K562 (cell line): Measurements from ENCODE around the gene MPHOSPH9. TPM values are rescaled to one million over a fixed set of nuclear protein-coding genes. Genes with fewer than 3 reads are reported as not detected.

Experiments used
- ATAC-seq: fragments of 200-7000 bp; cut with Tn5 transposase; 3 replicates; pipeline ENCODE4 v1.9.1; 2020; ENCODE audit warnings: moderate library complexity
- BruUV-seq: library from RNA; stranded (reverse); fragments of 400-500 nt; replicated peaks from 2 replicates; lab custom pipeline; 2021; lab: Mats Ljungman, UMichigan
- CTCF ChIA-PET: fragments of 300-600 bp; formaldehyde crosslinking; extraction: SDS; loops from one replicate; lab custom pipeline; 2021; ENCODE audit warnings: low intra/inter-chr PET ratio; lab: Yijun Ruan, JAX
- POLR2A ChIA-PET: fragments of 300-600, 350-650 bp; sonication (Branson Sonifier 250); formaldehyde crosslinking; extraction: SDS; loops from one replicate; lab custom pipeline; 2021; ENCODE audit warnings: antibody characterized with exemption, inconsistent platforms; lab: Yijun Ruan, JAX
- DNase-seq, 4 experiments: peaks; one replicate each; pipeline versions ENCODE4 v3.0.0 to v3.0.0-alpha.2; 2011 to 2018; ENCODE audit warnings: low spot score in 3 of 4, mixed read lengths in 3 of 4; ENCODE audit errors: extremely low read depth in 1 of 4
- FAIRE-seq: peaks from 2 replicates; lab custom pipeline; 2011; peaks lifted over from hg19 to GRCh38; lab: Jason Lieb, UNC
- H2AFZ ChIP-seq: 2 replicates; pipeline ENCODE4 v1.6.0; 2011; ENCODE audit warnings: low read depth, low read length, control low read depth, inconsistent platforms
- H3K27ac ChIP-seq: fragments of 200-600 bp; 3 replicates; pipeline ENCODE4 v1.8.0; 2011; ENCODE audit warnings: low read depth, mild to moderate bottlenecking, control low read depth, inconsistent platforms, low read length, moderate library complexity, mixed read lengths; ENCODE audit errors: extremely low read depth
- H3K27me3 ChIP-seq, 2 experiments: fragments of 300-600 bp in 1 of 2; 2 replicates in 1 of 2; 3 replicates in 1 of 2; pipeline versions ENCODE4 v1.6.0 to v1.8.0; 2011; ENCODE audit warnings: inconsistent platforms in 2 of 2, low read length in 2 of 2, mild to moderate bottlenecking in 1 of 2, mixed read lengths in 1 of 2, moderate library complexity in 1 of 2; ENCODE audit not compliant: control insufficient read depth in 2 of 2, insufficient read depth in 2 of 2
- H3K36me3 ChIP-seq: fragments of 300-600 bp; 3 replicates; pipeline ENCODE4 v1.8.0; 2011; ENCODE audit warnings: mild to moderate bottlenecking, low read length, inconsistent platforms; ENCODE audit not compliant: control insufficient read depth, insufficient read depth
- H3K4me1 ChIP-seq, 2 experiments: fragments of 200-600 bp in 1 of 2; replicated peaks in 1 of 2; 2 replicates in 1 of 2; 3 replicates in 1 of 2; pipeline versions ENCODE4 v1.5.1 to v1.8.0; 2011; ENCODE audit warnings: inconsistent platforms in 2 of 2, low read length in 2 of 2, mild to moderate bottlenecking in 1 of 2, mixed read lengths in 1 of 2, moderate library complexity in 1 of 2; ENCODE audit not compliant: control insufficient read depth in 2 of 2, insufficient read depth in 2 of 2
- H3K4me2 ChIP-seq: 2 replicates; pipeline ENCODE4 v1.6.1; 2011; ENCODE audit warnings: low read length, control low read depth, inconsistent platforms, mixed read lengths; ENCODE audit not compliant: insufficient read depth
- H3K4me3 ChIP-seq: fragments of 200-600 bp; sonication (generic), shearing (Covaris generic); 2 replicates; pipeline ENCODE4 v1.5.1; 2016; ENCODE audit warnings: control low read depth, inconsistent platforms
- H3K79me2 ChIP-seq: fragments of 200-600 bp; 3 replicates; pipeline ENCODE4 v1.8.0; 2011; ENCODE audit warnings: low read length, inconsistent platforms; ENCODE audit not compliant: control insufficient read depth, insufficient read depth
- H3K9ac ChIP-seq, 2 experiments: 2 replicates each; pipeline versions ENCODE4 v1.6.0 to v1.6.1; 2011; ENCODE audit warnings: low read depth in 2 of 2, low read length in 2 of 2, control low read depth in 1 of 2, inconsistent platforms in 1 of 2, mild to moderate bottlenecking in 1 of 2, mixed read lengths in 1 of 2; ENCODE audit not compliant: insufficient read depth in 1 of 2
- H3K9me1 ChIP-seq: one replicate; pipeline ENCODE4 v1.6.0; 2011; ENCODE audit warnings: inconsistent platforms, mild to moderate bottlenecking, low read length, moderate library complexity; ENCODE audit not compliant: control insufficient read depth, insufficient read depth
- H3K9me3 ChIP-seq: replicated peaks from 2 replicates; pipeline ENCODE4 v1.5.1; 2011; ENCODE audit warnings: low read depth, low read length, inconsistent platforms; ENCODE audit not compliant: control insufficient read depth, insufficient read depth
- H4K20me1 ChIP-seq: replicated peaks from 2 replicates; pipeline ENCODE4 v1.6.1; 2011; ENCODE audit warnings: low read length, inconsistent platforms, mixed read lengths; ENCODE audit not compliant: control insufficient read depth, insufficient read depth
- CCAR2 ChIP-seq: fragments of 200-400 bp; formaldehyde crosslinking; IDR thresholded peaks from 2 replicates; pipeline ENCODE4 v1.6.1; 2017; ENCODE audit warnings: mild to moderate bottlenecking, low read depth, low read length
- ERF ChIP-seq: fragments of 450-650 bp; formaldehyde crosslinking; IDR thresholded peaks from 2 replicates; pipeline ENCODE4 v1.4.0; 2020; ENCODE audit warnings: mild to moderate bottlenecking, mixed read lengths
- HES1 ChIP-seq: fragments of 450-650 bp; IDR thresholded peaks from 2 replicates; pipeline ENCODE4 v1.6.1; 2016; ENCODE audit warnings: low read depth, mild to moderate bottlenecking, moderate library complexity
- RFX1 ChIP-seq: fragments of 450-650 bp; IDR thresholded peaks from 2 replicates; pipeline ENCODE4 v1.6.1; 2016; ENCODE audit warnings: mild to moderate bottlenecking, moderate library complexity
- TARDBP ChIP-seq: fragments of 450-650 bp; IDR thresholded peaks from 2 replicates; pipeline ENCODE4 v1.6.1; 2016
- THRB ChIP-seq: fragments of 450-650 bp; formaldehyde crosslinking; conservative IDR thresholded peaks from 2 replicates; pipeline ENCODE4 v1.4.0; 2022; ENCODE audit warnings: mild to moderate bottlenecking, missing genetic modification characterization
- XRCC5 ChIP-seq: fragments of 200-400 bp; formaldehyde crosslinking; IDR thresholded peaks from 2 replicates; pipeline ENCODE4 v1.6.1; 2017; ENCODE audit warnings: low read depth, mild to moderate bottlenecking, low read length
- ZNF444 ChIP-seq: fragments of 250-450 bp; sonication (Bioruptor Pico); IDR thresholded peaks from 2 replicates; pipeline ENCODE4 v1.4.0; 2020; ENCODE audit warnings: mild to moderate bottlenecking, moderate library complexity
- WGBS: fragments of 100-300 bp; shearing (Covaris generic); methylation state at CpG from one replicate; pipeline ENCODE4 v1.1.6; 2016; ENCODE audit warnings: low coverage, mixed read lengths; ENCODE audit not compliant: insufficient coverage; ENCODE audit errors: missing lambda C conversion rate; 5-methylcytosine and 5-hydroxymethylcytosine counted together
- in situ Hi-C: fragments of 300-500 bp; cut with MboI; formaldehyde crosslinking; loops from 4 replicates; pipeline ENCODE4 v1.15.0; 2018; ENCODE audit warnings: inconsistent platforms, mixed read lengths
- intact Hi-C: fragments of 100-400 bp; cut with micrococcal nuclease; formaldehyde crosslinking; loops from 2 replicates; pipeline ENCODE4 v1.14.2; 2022
- polyA plus RNA-seq, 8 experiments: library from polyadenylated mRNA; depleted of rRNA in 4 of 8; stranded (reverse) in 5 of 8; unstranded in 3 of 8; fragments of >200 nt; fragmentation: Nextera tagmentation in 2 of 8; fragmentation: Illumina TruSeq in 1 of 8; extraction: Ambion mirVana in 2 of 8; extraction: Trizol in 1 of 8; gene quantifications; 2 replicates each; pipeline versions ENCODE4 v1.2.1 to v1.2.3, GENCODE V29; 2011 to 2014; ENCODE audit warnings: inconsistent platforms in 1 of 8, missing spikeins in 1 of 8
- total RNA-seq, 7 experiments: library from RNA; depleted of rRNA in 6 of 7; stranded (reverse); fragments of >200 nt in 6 of 7; fragmentation: Illumina TruSeq in 2 of 7; extraction: Trizol in 2 of 7; gene quantifications; 2 replicates each; pipeline versions ENCODE4 v1.2.1 to v1.2.3, GENCODE V29; 2011 to 2021; ENCODE audit warnings: low replicate concordance in 1 of 7

The MPHOSPH9 gene
- total and polyA plus RNA-seq, 9 of the 15 experiments (the other 6 are each of a cell fraction or from before 2014, with no cell fraction given): 14.2 to 103 (median 54.5) TPM

GRCh38 chr12:123253641-123254459 is 20.9 kb upstream of the MPHOSPH9 start:
- 91% methylated on average over 24 of the region's 24 CpGs for WGBS

More at GRCh38 chr12:123253641-123254459, 20.9 kb upstream of the MPHOSPH9 start:
- intact Hi-C loops (no loop called here), in situ Hi-C loops (no loop called here)
- H3K9ac ChIP-seq: no peak overlapping the region
- H3K79me2 ChIP-seq: peaks cover 47% of the 10 kb centered on the region
- POLR2A ChIA-PET: interaction anchor here (0.6 to 0.8 kb wide), 3 partner anchors 9 to 494 kb away, joined by 3 to 4 read pairs (median 3); no protein-coding TSS in a partner anchor
- no peaks in the 10 kb centered on the region for H3K27me3 ChIP-seq
- CTCF ChIA-PET: no interaction called here
- no peaks in the 10 kb centered on the region for H3K9me1 ChIP-seq
- peaks cover 4% of the 10 kb centered on the region for H4K20me1 ChIP-seq
- peaks cover 62% of the 10 kb centered on the region for H3K36me3 ChIP-seq
- H3K9me3 ChIP-seq: no peaks in the 10 kb centered on the region
- no peak for TF ChIP-seq TARDBP
- no peak for TF ChIP-seq ZNF444 (CRISPR knock-in tag)
- no peak for TF ChIP-seq ERF
- TF ChIP-seq HES1: no peak
- TF ChIP-seq RFX1: no peak
- TF ChIP-seq XRCC5: no peak
- TF ChIP-seq THRB (CRISPR knock-in tag): no peak
- TF ChIP-seq CCAR2: no peak
- no peak overlapping the region for H3K4me3 ChIP-seq
- H2AFZ ChIP-seq: no peak overlapping the region
- FAIRE-seq (no peak), DNase-seq (no peak), ATAC-seq (no peak)
- no TSS peak for BruUV-seq
- H3K4me1 ChIP-seq: peaks cover 19 to 23% of the 10 kb centered on the region in 2 experiments
- no peak overlapping the region for H3K27ac ChIP-seq
- H3K4me2 ChIP-seq: no peak overlapping the region
